Activated CD4-positive, alpha-beta T cell treated with anti-CD3 and anti-CD28 coated beads, Interleukin-2, amount 50 U/mL, for 4 hours (primary cell): ENCODE measurements around the gene KMT2B.

Experiments
- DNase-seq, 2 experiments: peaks; one replicate each; pipeline ENCODE4 v3.0.0-alpha.2; 2020

KMT2B gene

DNA sequence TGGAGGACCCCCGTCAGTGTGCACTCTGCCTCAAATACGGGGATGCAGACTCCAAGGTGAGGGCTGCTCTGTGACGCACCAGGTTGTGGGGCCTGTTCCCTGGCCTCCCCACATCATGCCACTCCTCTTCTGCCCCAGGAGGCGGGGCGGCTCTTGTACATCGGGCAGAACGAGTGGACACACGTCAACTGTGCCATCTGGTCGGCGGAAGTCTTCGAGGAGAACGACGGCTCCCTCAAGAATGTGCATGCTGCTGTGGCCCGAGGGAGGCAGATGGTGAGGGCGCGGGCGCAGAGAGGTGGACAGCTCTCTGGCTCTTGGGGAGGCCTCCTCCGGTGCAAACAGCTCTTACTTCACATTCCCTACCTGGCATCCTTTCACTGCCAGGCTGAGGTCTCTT, 11.2 kb downstream of the KMT2B start:
- no peak for DNase-seq

GRCh38 chr19:35729763-35730162, 12.0 kb downstream of the KMT2B start:
- no peak for DNase-seq

DNA sequence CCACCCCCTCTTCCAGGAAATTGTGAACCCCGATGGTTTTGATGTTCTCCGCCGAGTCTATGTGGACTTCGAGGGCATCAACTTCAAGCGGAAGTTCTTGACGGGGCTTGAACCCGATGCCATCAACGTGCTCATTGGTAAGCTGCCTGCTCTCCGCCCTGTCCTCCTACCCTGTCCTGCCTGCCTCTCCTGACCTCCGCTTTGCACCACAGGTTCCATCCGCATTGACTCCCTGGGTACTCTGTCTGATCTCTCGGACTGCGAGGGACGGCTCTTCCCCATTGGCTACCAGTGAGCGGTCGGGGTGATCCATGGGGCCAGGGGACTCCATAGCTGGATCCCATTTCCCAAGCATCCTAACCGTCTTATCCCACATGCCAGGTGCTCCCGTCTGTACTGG, 12.5 kb downstream of the KMT2B start:
- no peak for DNase-seq

DNA sequence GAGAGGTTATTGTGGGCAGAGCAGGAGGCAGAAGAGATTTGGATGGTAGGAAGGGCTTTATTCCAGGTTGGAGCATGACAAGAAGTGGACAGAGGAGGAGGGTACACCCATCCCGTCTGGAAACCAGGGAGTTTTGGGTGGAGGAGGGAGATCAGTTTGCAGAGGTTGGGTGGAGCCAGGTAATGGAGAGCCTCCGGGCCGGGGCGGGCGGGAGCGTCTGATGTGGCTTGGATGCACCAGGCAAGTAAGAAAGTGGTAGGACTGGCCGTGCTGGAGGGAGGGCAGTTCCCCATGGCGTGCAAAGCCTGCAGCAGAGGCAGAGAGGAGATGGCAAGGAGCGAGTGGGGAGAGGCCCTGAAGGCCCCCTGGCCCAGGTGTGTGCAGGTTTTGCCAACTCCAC, 13.6 kb downstream of the KMT2B start:
- DNase-seq, result no peak

GRCh38 chr19:35731779-35732405, 14.1 kb downstream of the KMT2B start:
- no peak for DNase-seq

DNA sequence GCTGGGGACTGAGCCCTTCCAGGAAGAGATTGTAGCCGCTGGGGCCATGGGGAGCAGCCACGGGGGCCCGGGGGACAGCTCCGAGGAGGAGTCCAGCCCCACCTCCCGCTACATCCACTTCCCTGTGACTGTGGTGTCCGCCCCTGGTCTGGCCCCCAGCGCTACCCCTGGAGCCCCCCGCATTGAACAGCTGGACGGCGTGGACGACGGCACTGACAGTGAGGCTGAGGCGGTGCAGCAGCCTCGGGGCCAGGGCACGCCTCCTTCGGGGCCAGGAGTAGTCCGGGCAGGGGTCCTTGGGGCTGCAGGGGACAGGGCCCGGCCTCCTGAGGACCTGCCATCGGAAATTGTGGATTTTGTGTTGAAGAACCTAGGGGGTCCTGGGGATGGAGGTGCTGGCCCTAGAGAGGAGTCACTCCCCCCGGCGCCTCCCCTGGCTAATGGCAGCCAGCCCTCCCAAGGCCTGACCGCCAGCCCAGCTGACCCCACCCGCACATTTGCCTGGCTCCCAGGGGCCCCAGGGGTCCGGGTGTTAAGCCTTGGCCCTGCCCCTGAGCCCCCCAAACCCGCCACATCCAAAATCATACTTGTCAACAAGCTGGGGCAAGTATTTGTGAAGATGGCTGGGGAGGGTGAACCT, 14.9 kb downstream of the KMT2B start:
- DNase-seq, result no peak

GRCh38 chr19:35733180-35734125, 15.7 kb downstream of the KMT2B start:
- DNase-seq, result no peak

- DNase-seq, result no peak
Measured at GRCh38 chr19:35734273-35734672, 16.5 kb downstream of the KMT2B start.

DNA sequence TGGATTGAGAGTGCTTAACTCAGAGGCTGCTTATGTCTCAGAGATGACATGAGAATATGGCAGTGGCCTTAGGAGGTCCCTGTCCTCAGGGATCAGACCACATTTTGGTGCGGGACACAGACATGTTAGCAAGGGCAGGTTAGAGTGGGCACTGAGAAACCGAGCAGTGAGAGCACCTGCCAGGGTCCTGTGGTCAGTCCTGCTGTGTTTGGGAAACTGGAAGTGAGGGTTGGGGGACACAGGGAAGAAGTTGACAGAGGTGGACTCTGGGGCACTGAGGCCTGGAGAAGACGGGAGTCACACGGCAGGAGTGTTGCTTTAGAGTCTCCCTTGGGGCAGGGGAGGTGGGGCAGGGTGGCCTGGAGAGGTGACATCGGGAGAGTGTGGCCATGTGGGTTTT, 17.1 kb downstream of the KMT2B start:
- no peak for DNase-seq

DNA sequence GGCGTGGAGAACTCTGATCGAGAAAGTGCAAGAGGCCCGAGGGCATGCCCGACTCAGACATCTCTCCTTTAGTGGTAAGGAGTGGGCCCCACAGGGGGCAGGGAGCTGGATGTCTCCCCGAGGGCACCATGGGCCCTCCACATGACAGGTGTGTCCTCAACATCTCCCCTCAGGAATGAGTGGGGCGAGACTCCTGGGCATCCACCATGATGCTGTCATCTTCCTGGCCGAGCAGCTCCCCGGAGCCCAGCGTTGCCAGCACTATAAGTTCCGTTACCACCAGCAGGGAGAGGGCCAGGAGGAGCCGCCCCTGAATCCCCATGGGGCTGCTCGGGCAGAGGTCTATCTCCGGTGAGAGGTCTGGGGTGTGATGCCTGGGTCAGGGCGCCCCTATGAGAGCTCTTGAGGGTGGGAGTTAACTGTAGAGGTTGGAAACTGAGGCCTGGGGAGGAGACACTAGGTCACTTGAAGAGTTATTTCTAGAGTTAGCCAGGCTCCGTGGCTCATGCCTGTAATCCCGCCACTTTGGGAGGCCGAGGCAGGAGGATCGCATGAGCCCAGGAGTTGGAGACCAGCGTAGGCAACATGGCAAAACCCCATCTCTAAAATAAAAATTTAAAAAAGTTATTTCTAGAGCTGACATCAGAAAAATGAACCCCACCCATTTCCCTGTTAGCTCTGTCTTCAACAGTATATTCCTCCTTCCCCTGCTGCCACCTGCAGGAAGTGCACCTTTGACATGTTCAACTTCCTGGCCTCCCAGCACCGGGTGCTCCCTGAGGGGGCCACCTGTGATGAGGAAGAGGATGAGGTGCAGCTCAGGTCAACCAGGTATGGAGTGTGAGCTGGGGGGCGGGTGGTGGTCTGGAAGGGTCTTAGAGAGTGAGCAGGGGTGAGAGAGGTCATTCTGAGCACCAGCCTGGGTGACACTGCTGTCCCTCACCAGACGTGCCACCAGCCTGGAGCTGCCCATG, 19.4 kb downstream of the KMT2B start:
- DNase-seq, result no peak

DNA sequence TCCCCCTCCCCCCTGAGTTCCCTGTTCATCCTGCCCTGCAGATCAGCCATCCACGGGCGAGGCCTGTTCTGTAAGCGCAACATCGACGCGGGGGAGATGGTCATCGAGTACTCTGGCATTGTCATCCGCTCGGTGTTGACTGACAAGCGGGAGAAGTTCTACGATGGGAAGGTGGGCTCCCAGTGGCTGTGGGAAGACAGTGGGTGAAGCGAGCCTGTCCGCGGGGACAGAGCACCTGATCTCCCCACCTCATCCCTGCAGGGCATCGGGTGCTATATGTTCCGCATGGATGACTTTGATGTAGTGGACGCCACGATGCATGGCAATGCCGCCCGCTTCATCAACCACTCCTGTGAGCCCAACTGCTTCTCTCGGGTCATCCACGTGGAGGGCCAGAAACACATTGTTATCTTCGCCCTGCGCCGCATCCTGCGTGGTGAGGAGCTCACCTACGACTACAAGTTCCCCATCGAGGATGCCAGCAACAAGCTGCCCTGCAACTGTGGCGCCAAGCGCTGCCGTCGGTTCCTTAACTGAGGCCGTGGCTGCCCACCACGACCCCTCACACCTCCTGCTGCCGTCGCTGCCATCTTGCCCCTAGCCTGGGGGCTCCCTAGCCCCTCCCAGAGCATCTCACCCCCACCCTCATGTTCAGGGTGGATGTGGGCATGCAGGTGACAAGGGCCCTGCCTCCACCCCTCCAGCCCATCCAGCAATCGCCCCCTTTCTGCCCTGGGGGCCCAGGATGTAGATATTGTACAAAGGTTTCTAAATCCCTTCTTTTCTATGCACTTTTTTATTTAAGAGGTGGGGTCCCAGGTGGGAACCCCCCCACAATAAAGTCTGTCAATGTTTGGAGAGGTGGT, 20.5 kb downstream of the KMT2B start:
- DNase-seq, result no peak

DNA sequence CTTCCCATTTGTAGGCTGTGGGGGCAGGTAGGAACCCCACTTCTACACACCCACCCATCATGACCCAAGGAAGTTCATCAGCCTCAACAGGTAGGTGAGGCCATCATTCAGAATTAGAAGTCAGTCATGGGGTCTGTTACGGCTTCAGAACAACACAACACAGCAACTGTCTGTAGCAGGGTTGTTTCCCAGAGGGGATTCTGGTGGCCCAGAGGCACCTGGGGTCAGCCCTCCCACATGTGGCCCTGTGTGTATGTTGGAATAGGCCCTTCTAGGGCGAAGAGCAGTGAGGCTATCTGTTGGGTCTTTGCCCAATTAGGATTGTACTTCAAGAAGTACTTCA, 21.1 kb downstream of the KMT2B start:
- no peak for DNase-seq

GRCh38 chr19:35739275-35740107, 21.7 kb downstream of the KMT2B start:
- DNase-seq, result no peak

DNA sequence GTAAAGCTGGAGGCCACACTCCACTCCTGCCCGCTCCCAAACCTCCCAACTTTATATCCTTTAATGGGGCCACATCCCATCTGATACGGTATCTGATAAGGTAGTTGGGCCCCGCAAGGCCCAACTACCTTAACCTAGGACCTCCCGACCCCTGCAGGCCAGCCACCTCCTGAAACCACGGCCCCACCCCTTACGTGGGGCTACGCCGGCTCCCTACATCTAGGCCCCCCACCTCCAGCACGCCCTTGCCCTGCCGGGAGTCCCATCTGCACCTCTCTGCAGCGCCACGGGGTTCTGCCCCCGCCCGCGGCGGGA, 22.3 kb downstream of the KMT2B start:
- DNase-seq, result no peak

- DNase-seq, result peak; percentile 91 to 92
Measured at GRCh38 chr19:35740423-35741202, 22.8 kb downstream of the KMT2B start.

GRCh38 chr19:35741203-35741515, 23.4 kb downstream of the KMT2B start:
- DNase-seq, result no peak

DNA sequence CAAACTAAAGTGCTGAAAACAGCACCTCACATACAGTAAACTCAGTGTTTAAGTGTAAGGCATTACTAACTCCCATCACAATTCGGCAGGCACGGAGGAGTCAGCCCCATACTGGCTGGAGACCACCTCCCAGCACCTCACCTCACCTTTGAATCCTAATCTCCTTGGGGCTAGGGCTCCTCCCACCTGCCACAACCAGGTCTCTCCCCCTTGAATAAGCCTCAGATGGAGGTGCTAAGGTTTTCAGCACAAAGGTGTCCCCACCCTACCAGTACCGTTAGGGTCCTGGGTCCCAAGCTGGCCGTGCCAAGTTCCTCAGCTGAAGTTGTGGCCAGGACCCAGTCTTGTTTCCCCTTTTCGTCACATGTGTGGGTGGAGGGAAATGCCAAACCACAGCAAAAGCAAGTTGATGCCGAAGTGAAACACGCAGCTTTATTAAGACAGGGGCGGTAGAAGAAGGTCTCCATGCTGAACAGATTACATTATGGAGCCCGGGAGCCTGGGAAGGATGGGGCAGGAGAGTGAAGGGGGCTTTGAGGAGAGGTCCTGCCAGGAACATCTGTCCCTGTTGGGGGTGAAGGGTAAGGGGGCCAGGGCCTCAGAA, 24.4 kb downstream of the KMT2B start, which contains the start of gene IGFLR1:
Gene IGFLR1 (minus strand): TSS at position 332 of the 604 bp plus-strand sequence. CDS start 1,272 bp downstream, outside the sequence.
- peak; percentile 54 to 68 for DNase-seq

GRCh38 chr19:35743640-35744429, 26.0 kb downstream of the KMT2B start:
- no peak for DNase-seq
